GM21423 (cell line): ENCODE measurements around the gene PIAS1.
"Not testable (repeated sequence)": the region's sequence is repeated elsewhere in the genome, so short reads cannot be mapped to it uniquely, and the experiment has no call there.

Experiments used
- ATAC-seq: cut with Tn5 transposase; IDR thresholded peaks from one replicate; pipeline ENCODE4 v1.9.1; 2021; ENCODE audit warnings: mild to moderate bottlenecking, moderate library complexity; ENCODE audit not compliant: unreplicated experiment

PIAS1 gene

GRCh38 chr15:68034081-68034480 lies 20.0 kb upstream of the PIAS1 start:
- no peak for ATAC-seq

GRCh38 chr15:68034719-68035293 lies 19.3 kb upstream of the PIAS1 start:
- ATAC-seq: no peak

- no peak for ATAC-seq
Measured at GRCh38 chr15:68038246-68038645, 15.9 kb upstream of the PIAS1 start.

GRCh38 chr15:68040144-68040543 lies 14.0 kb upstream of the PIAS1 start:
- ATAC-seq: no peak

GRCh38 chr15:68042156-68042854 lies 11.8 kb upstream of the PIAS1 start:
- no peak for ATAC-seq

- ATAC-seq: no peak
Measured at GRCh38 chr15:68042855-68043222, 11.3 kb upstream of the PIAS1 start.

- no peak for ATAC-seq
Measured at GRCh38 chr15:68045289-68046265, 8.5 kb upstream of the PIAS1 start.

- ATAC-seq: no peak
Measured at GRCh38 chr15:68047826-68048225, 6.3 kb upstream of the PIAS1 start.

- ATAC-seq: no peak
Measured at GRCh38 chr15:68051109-68051508, 3.0 kb upstream of the PIAS1 start.

- no peak for ATAC-seq
Measured at GRCh38 chr15:68051907-68052306, 2.2 kb upstream of the PIAS1 start.

GRCh38 chr15:68052431-68052830 lies 1.7 kb upstream of the PIAS1 start:
- ATAC-seq: no peak

- ATAC-seq: no peak
Measured at GRCh38 chr15:68053001-68053400, 1.1 kb upstream of the PIAS1 start.

- peak; percentile 9 for ATAC-seq
Measured at GRCh38 chr15:68054628-68055223, 611 bp downstream of the PIAS1 start.

- ATAC-seq: peak; percentile 40
Measured at GRCh38 chr15:68055224-68055705, 1.1 kb downstream of the PIAS1 start.

GRCh38 chr15:68056097-68056865 lies 2.2 kb downstream of the PIAS1 start:
- ATAC-seq: no peak

GRCh38 chr15:68057034-68057433 lies 2.9 kb downstream of the PIAS1 start:
- no peak for ATAC-seq

- ATAC-seq: no peak
Measured at GRCh38 chr15:68057758-68058157, 3.6 kb downstream of the PIAS1 start.

- ATAC-seq: not testable (repeated sequence)
Measured at GRCh38 chr15:68058970-68059369, 4.9 kb downstream of the PIAS1 start.

- ATAC-seq: no peak
Measured at GRCh38 chr15:68059630-68060029, 5.5 kb downstream of the PIAS1 start.

- ATAC-seq: no peak
Measured at GRCh38 chr15:68061171-68061570, 7.1 kb downstream of the PIAS1 start.
